GM23338 (cell line): Measurements from ENCODE around the gene MMP17.
"Not testable (repeated sequence)": the region's sequence is repeated elsewhere in the genome, so short reads cannot be mapped to it uniquely, and the experiment has no call there.

Experiments
- CTCF ChIP-seq, 2 experiments: fragments of 200-600 bp in 1 of 2; sonication (generic) in 1 of 2; conservative IDR thresholded peaks; 2 replicates each; pipeline versions ENCODE4 v1.5.1 to v1.6.1; 2016 to 2017; ENCODE audit warnings: antibody characterized with exemption in 2 of 2, low read depth in 2 of 2, mild to moderate bottlenecking in 2 of 2, moderate library complexity in 1 of 2
- EZH2 ChIP-seq: fragments of 200-600 bp; sonication (generic); IDR thresholded peaks from one replicate; pipeline ENCODE4 v1.8.0; 2017; ENCODE audit warnings: antibody characterized with exemption, mild to moderate bottlenecking, low read depth; ENCODE audit not compliant: unreplicated experiment
- REST ChIP-seq: IDR thresholded peaks from one replicate; pipeline ENCODE4 v1.6.1; 2018; ENCODE audit warnings: antibody characterized with exemption; ENCODE audit not compliant: unreplicated experiment

GRCh38 chr12:131874972-131875371 is 46.8 kb downstream of the MMP17 start:
- TF ChIP-seq REST; CTCF (conservative IDR thresholded peaks at IDR 0.05; ENCODE audit: low read depth in 2 of 2); EZH2: not testable (repeated sequence)
